Chondrocyte (in vitro differentiated cells): Measurements from ENCODE around the gene NXPH3. TPM values are rescaled to one million over a fixed set of nuclear protein-coding genes. Genes with fewer than 3 reads are reported as not detected.
A peak's percentile ranks its signal among the peaks of the same experiment; 100 is the strongest.

Experiments
- DNase-seq: peaks from one replicate; pipeline ENCODE4 v3.0.0; 2021; ENCODE audit warnings: mixed read lengths, low spot score
- H3K27ac Mint-ChIP-seq: one replicate; pipeline ENCODE4 v1.8.0; 2021; ENCODE audit warnings: mild to moderate bottlenecking, moderate library complexity, mixed read lengths; ENCODE audit not compliant: unreplicated experiment
- H3K27me3 Mint-ChIP-seq: 2 replicates; pipeline ENCODE4 v1.8.0; 2021; ENCODE audit warnings: low read depth, mixed read lengths
- H3K36me3 Mint-ChIP-seq: 2 replicates; pipeline ENCODE4 v1.8.0; 2021; ENCODE audit warnings: low read depth, mixed read lengths
- H3K4me1 Mint-ChIP-seq: 2 replicates; pipeline ENCODE4 v1.8.0; 2021; ENCODE audit warnings: low read depth, mild to moderate bottlenecking, mixed read lengths
- H3K4me3 Mint-ChIP-seq: one replicate; pipeline ENCODE4 v1.8.0; 2021; ENCODE audit warnings: mild to moderate bottlenecking, moderate library complexity, mixed read lengths; ENCODE audit not compliant: unreplicated experiment
- H3K9me3 Mint-ChIP-seq: 2 replicates; pipeline ENCODE4 v1.8.0; 2021; ENCODE audit warnings: low read depth, mixed read lengths
- CTCF ChIP-seq: fragments of 200-600 bp; sonication (generic); IDR thresholded peaks from 2 replicates; pipeline ENCODE4 v1.5.0; 2021; ENCODE audit warnings: antibody characterized with exemption, mild to moderate bottlenecking, moderate library complexity
- total RNA-seq: library from RNA; stranded (reverse); gene quantifications from 3 replicates; pipeline ENCODE4 v1.2.1, GENCODE V29; 2021

Gene NXPH3
- total RNA-seq, 1 donor from 2014 or later = 4.5 TPM

- no peaks in the 10 kb centered on the region for H3K36me3 Mint-ChIP-seq
- H3K4me3 Mint-ChIP-seq = no peak overlapping the region
- H3K9me3 Mint-ChIP-seq = no peaks in the 10 kb centered on the region
- peaks cover 23% of the 10 kb centered on the region for H3K4me1 Mint-ChIP-seq
- peaks cover 3% of the 10 kb centered on the region for H3K27me3 Mint-ChIP-seq
- TF ChIP-seq CTCF = no peak
- DNase-seq = no peak
- no peak overlapping the region for H3K27ac Mint-ChIP-seq
These were observed 23.5 kb upstream of the NXPH3 start for GRCh38 chr17:49552070-49552751.

GRCh38 chr17:49553676-49554335 lies 21.9 kb upstream of the NXPH3 start:
- Mint-ChIP-seq H3K4me3 (no peak overlapping the region), H3K27me3 (peaks cover 4% of the 10 kb centered on the region), H3K36me3 (no peaks in the 10 kb centered on the region), H3K27ac (no peak overlapping the region), H3K9me3 (no peaks in the 10 kb centered on the region), H3K4me1 (peaks cover 10% of the 10 kb centered on the region)
- DNase-seq = no peak
- TF ChIP-seq CTCF = no peak

GRCh38 chr17:49554694-49555494 lies 20.8 kb upstream of the NXPH3 start:
- no peak for DNase-seq
- Mint-ChIP-seq H3K27ac (no peak overlapping the region), H3K9me3 (no peaks in the 10 kb centered on the region), H3K27me3 (peaks cover 4% of the 10 kb centered on the region), H3K4me1 (peaks cover 9% of the 10 kb centered on the region), H3K36me3 (no peaks in the 10 kb centered on the region), H3K4me3 (no peak overlapping the region)
- TF ChIP-seq CTCF = no peak

GRCh38 chr17:49555495-49556222 lies 20.0 kb upstream of the NXPH3 start:
- no peaks in the 10 kb centered on the region for H3K36me3 Mint-ChIP-seq

More at GRCh38 chr17:49555495-49556222, 20.0 kb upstream of the NXPH3 start:
- no peak for TF ChIP-seq CTCF
- Mint-ChIP-seq H3K4me3 (peak overlapping the region; percentile 40), H3K4me1 (peaks cover 9% of the 10 kb centered on the region), H3K9me3 (peaks cover under 1% of the 10 kb centered on the region), H3K27me3 (peaks cover 4% of the 10 kb centered on the region), H3K27ac (no peak overlapping the region)
- DNase-seq = no peak
